K562 (cell line): ENCODE data around the gene PAQR4. TPM values are rescaled to one million over a fixed set of nuclear protein-coding genes. Genes with fewer than 3 reads are reported as not detected.
A peak's percentile ranks its signal among the peaks of the same experiment; 100 is the strongest.

ENCODE experiments used
- CHD1 ChIP-seq: fragments of 200-600 bp; sonication (generic); IDR thresholded peaks from one replicate; pipeline ENCODE4 v1.6.1; 2012; ENCODE audit warnings: mild to moderate bottlenecking, moderate library complexity, low read length, inconsistent platforms
- CREM ChIP-seq: IDR thresholded peaks from 2 replicates; pipeline ENCODE4 v1.6.1; 2014; ENCODE audit warnings: antibody characterized with exemption, low read depth
- ELF4 ChIP-seq: fragments of 450-650 bp; formaldehyde crosslinking; IDR thresholded peaks from 2 replicates; pipeline ENCODE4 v1.4.0; 2022; ENCODE audit warnings: missing genetic modification characterization
- FOXP1 ChIP-seq: sonication (generic); formaldehyde crosslinking; IDR thresholded peaks from 2 replicates; pipeline ENCODE4 v1.8.0; 2022; ENCODE audit warnings: mild to moderate bottlenecking, missing genetic modification reagents
- HDGF ChIP-seq: fragments of 450-650 bp; IDR thresholded peaks from 2 replicates; pipeline ENCODE4 v1.6.1; 2016
- HMG20A ChIP-seq: fragments of 450-650 bp; formaldehyde crosslinking; conservative IDR thresholded peaks from 2 replicates; pipeline ENCODE4 v1.4.0; 2020; ENCODE audit warnings: mild to moderate bottlenecking, mixed read lengths
- HMGN3 ChIP-seq: IDR thresholded peaks from 2 replicates; pipeline ENCODE4 v1.6.1; 2011; ENCODE audit warnings: borderline replicate concordance, low read depth, mild to moderate bottlenecking, mixed read lengths, low read length; ENCODE audit not compliant: insufficient read length; ENCODE audit errors: extremely low read depth
- HNRNPH1 ChIP-seq: fragments of 200-400 bp; formaldehyde crosslinking; optimal IDR thresholded peaks from 2 replicates; pipeline ENCODE3; 2017; ENCODE audit warnings: low read depth, mild to moderate bottlenecking, low read length, moderate library complexity
- HNRNPUL1 ChIP-seq: fragments of 200-400 bp; formaldehyde crosslinking; IDR thresholded peaks from 2 replicates; pipeline ENCODE4 v1.6.1; 2017; ENCODE audit warnings: low read length
- ILK ChIP-seq: fragments of 450-650 bp; IDR thresholded peaks from 2 replicates; pipeline ENCODE4 v1.6.1; 2016; ENCODE audit warnings: missing genetic modification characterization, low read depth, mild to moderate bottlenecking, missing compliant biosample characterization, moderate library complexity, borderline replicate concordance
- NR2C1 ChIP-seq, 2 experiments: fragments of 450-650 bp; IDR thresholded peaks; 2 replicates each; pipeline ENCODE4 v1.6.1; 2017; ENCODE audit warnings: mild to moderate bottlenecking in 2 of 2, antibody characterized with exemption in 1 of 2, inconsistent platforms in 1 of 2, missing compliant biosample characterization in 1 of 2, missing genetic modification characterization in 1 of 2
- POLR2B ChIP-seq: fragments of 450-650 bp; IDR thresholded peaks from 2 replicates; pipeline ENCODE4 v1.6.1; 2018; ENCODE audit warnings: low read depth; ENCODE audit not compliant: partially characterized antibody
- PTRF ChIP-seq: fragments of 450-650 bp; IDR thresholded peaks from 2 replicates; pipeline ENCODE4 v1.6.1; 2016; ENCODE audit warnings: mild to moderate bottlenecking, missing genetic modification characterization, missing compliant biosample characterization
- RBM15 ChIP-seq: fragments of 200-400 bp; formaldehyde crosslinking; IDR thresholded peaks from 2 replicates; pipeline ENCODE4 v1.6.1; 2018; ENCODE audit warnings: mild to moderate bottlenecking, low read length, moderate library complexity; ENCODE audit not compliant: insufficient read depth
- RBM17 ChIP-seq: fragments of 200-400 bp; formaldehyde crosslinking; IDR thresholded peaks from 2 replicates; pipeline ENCODE4 v1.6.1; 2017; ENCODE audit warnings: low read depth, mild to moderate bottlenecking, low read length, borderline replicate concordance
- SPI1 ChIP-seq: IDR thresholded peaks from 2 replicates; pipeline ENCODE4 v1.6.1; 2011; ENCODE audit warnings: low read depth, low read length, control low read depth, borderline replicate concordance
- TCF7L2 ChIP-seq: fragments of 150-350 bp; IDR thresholded peaks from 2 replicates; pipeline ENCODE4 v1.6.1; 2016; ENCODE audit warnings: low read depth, mild to moderate bottlenecking, low read length, moderate library complexity
- WHSC1 ChIP-seq: IDR thresholded peaks from one replicate; pipeline ENCODE4 v1.6.1; 2012; ENCODE audit warnings: low read length, control low read depth, inconsistent platforms
- ZNF133 ChIP-seq: fragments of 250-450 bp; sonication (Bioruptor Pico); IDR thresholded peaks from 2 replicates; pipeline ENCODE4 v1.4.0; 2020; ENCODE audit warnings: mild to moderate bottlenecking
- ZNF277 ChIP-seq: fragments of 250-450 bp; sonication (Bioruptor Pico); IDR thresholded peaks from 2 replicates; pipeline ENCODE4 v1.8.0; 2022; ENCODE audit warnings: inconsistent platforms, mild to moderate bottlenecking, moderate library complexity, borderline replicate concordance
- ZNF695 ChIP-seq: fragments of 450-650 bp; formaldehyde crosslinking; IDR thresholded peaks from 2 replicates; pipeline ENCODE4 v1.4.0; 2020; ENCODE audit warnings: mild to moderate bottlenecking, moderate library complexity
- ZNF699 ChIP-seq: fragments of 250-450 bp; sonication (Bioruptor Pico); IDR thresholded peaks from 2 replicates; pipeline ENCODE4 v1.8.0; 2021; ENCODE audit warnings: mild to moderate bottlenecking, moderate library complexity; ENCODE audit not compliant: insufficient replicate concordance
- ZNF778 ChIP-seq: fragments of 450-650 bp; formaldehyde crosslinking; IDR thresholded peaks from 2 replicates; pipeline ENCODE4 v1.4.0; 2020; ENCODE audit warnings: mild to moderate bottlenecking, moderate library complexity
- polyA plus RNA-seq, 8 experiments: library from polyadenylated mRNA; depleted of rRNA in 4 of 8; stranded (reverse) in 5 of 8; unstranded in 3 of 8; fragments of >200 nt; fragmentation: Nextera tagmentation in 2 of 8; fragmentation: Illumina TruSeq in 1 of 8; extraction: Ambion mirVana in 2 of 8; extraction: Trizol in 1 of 8; gene quantifications; 2 replicates each; pipeline versions ENCODE4 v1.2.1 to v1.2.3, GENCODE V29; 2011 to 2014; ENCODE audit warnings: inconsistent platforms in 1 of 8, missing spikeins in 1 of 8
- total RNA-seq, 7 experiments: library from RNA; depleted of rRNA in 6 of 7; stranded (reverse); fragments of >200 nt in 6 of 7; fragmentation: Illumina TruSeq in 2 of 7; extraction: Trizol in 2 of 7; gene quantifications; 2 replicates each; pipeline versions ENCODE4 v1.2.1 to v1.2.3, GENCODE V29; 2011 to 2021; ENCODE audit warnings: low replicate concordance in 1 of 7
- TF ChIP-seq, protein P1 (sequence below), 2 experiments: IDR thresholded peaks; 2 replicates each; pipeline ENCODE4 v1.6.1; 2011; ENCODE audit warnings: borderline replicate concordance in 1 of 2, control low read depth in 1 of 2, low read depth in 1 of 2, low read length in 1 of 2, mild to moderate bottlenecking in 1 of 2, mixed read lengths in 1 of 2, moderate library complexity in 1 of 2; ENCODE audit not compliant: insufficient read depth in 1 of 2, insufficient read length in 1 of 2, poor library complexity in 1 of 2, severe bottlenecking in 1 of 2; ENCODE audit errors: extremely low read depth in 1 of 2
- TF ChIP-seq, protein P2 (sequence below): sonication (generic); formaldehyde crosslinking; IDR thresholded peaks from 2 replicates; pipeline ENCODE4 v1.8.1; 2023; ENCODE audit warnings: mild to moderate bottlenecking, missing genetic modification reagents, moderate library complexity

The PAQR4 gene
- total and polyA plus RNA-seq, 9 of the 15 experiments (the other 6 are each of a cell fraction or from before 2014, with no cell fraction given): 0.62 to 40.4 (median 19.5) TPM

DNA sequence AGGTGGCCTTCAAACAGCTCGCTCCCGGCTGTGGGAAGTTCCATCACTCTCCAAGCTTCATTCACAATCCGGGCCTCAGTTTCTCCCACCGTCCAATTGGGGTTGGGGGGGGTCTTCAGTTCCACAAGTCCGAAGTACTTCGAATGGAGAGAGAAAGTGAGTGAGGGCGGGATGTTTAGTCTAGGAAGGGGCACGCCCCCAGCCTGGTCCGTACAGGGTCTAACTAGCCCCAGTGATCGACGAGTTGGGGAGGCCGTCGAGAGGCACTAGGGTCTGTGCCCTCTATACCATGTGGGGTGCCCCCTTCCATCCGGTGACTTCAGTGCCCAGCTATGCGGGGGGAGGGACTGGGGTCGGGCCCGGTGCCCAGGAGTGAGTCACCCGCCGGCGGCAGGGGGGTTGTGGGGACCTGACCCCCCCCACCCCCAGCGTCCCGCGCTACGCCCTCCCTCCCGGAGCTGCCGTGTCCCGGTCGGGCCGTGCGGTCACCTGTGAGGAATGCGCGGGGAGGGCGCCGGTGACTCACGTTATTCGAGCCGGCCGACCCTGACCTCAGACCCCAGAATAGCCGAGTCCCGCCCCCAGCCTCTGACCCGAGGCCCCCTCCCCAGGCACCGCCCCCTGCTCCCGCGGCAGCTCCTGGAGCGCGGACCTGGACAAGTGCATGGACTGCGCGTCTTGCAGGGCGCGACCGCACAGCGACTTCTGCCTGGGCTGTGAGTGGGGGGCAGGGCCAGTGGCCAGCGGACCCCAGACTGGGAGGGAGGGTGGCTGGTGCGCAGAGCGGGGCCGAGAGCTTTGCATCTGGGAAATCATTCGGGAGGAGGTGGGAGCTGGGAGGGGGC is 51.7 kb downstream of the PAQR4 start (continued):
- TF ChIP-seq ZNF277 (CRISPR knock-in tag) (no peak), TCF7L2 (no peak), ZNF133 (CRISPR knock-in tag) (no peak), HNRNPH1 (no peak), ELF4 (CRISPR knock-in tag) (no peak), ZNF695 (CRISPR knock-in tag) (no peak), PTRF (tag) (no peak), WHSC1 (no peak), RBM17 (no peak), HDGF (no peak), RBM15 (no peak), HMGN3 (no peak), FOXP1 (CRISPR knock-in tag) (no peak; the same call in 1 of the 2 replicates), ZNF778 (CRISPR knock-in tag) (no peak), ZNF699 (CRISPR knock-in tag) (no peak), SPI1 (no peak), CHD1 (peak; percentile 83), CREM (peak; percentile 14; the same call in 1 of the 2 replicates), POLR2B (no peak), ILK (tag) (no peak), NR2C1 (IDR thresholded peaks at IDR 0.05) (no peak), NR2C1 (tag; IDR thresholded peaks at IDR 0.05) (no peak), HMG20A (no peak), HNRNPUL1 (no peak)
- TF ChIP-seq, protein P1, sequence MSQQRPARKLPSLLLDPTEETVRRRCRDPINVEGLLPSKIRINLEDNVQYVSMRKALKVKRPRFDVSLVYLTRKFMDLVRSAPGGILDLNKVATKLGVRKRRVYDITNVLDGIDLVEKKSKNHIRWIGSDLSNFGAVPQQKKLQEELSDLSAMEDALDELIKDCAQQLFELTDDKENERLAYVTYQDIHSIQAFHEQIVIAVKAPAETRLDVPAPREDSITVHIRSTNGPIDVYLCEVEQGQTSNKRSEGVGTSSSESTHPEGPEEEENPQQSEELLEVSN (IDR thresholded peaks at IDR 0.05; ENCODE audit: borderline replicate concordance in 1 of 2, extremely low read depth in 1 of 2, insufficient read depth in 1 of 2, insufficient read length in 1 of 2, low read depth in 1 of 2, low read length in 1 of 2, poor library complexity in 1 of 2, severe bottlenecking in 1 of 2): no peak
- TF ChIP-seq, protein P2, sequence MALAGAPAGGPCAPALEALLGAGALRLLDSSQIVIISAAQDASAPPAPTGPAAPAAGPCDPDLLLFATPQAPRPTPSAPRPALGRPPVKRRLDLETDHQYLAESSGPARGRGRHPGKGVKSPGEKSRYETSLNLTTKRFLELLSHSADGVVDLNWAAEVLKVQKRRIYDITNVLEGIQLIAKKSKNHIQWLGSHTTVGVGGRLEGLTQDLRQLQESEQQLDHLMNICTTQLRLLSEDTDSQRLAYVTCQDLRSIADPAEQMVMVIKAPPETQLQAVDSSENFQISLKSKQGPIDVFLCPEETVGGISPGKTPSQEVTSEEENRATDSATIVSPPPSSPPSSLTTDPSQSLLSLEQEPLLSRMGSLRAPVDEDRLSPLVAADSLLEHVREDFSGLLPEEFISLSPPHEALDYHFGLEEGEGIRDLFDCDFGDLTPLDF: no peak
